Mesangial cell (primary cell): Measurements from ENCODE around the gene GPR156. TPM values are rescaled to one million over a fixed set of nuclear protein-coding genes. Genes with fewer than 3 reads are reported as not detected.

Experiments
- total RNA-seq: library from RNA; depleted of rRNA; stranded (reverse); fragments of >200 nt; gene quantifications from 2 replicates; pipeline ENCODE4 v1.2.3, GENCODE V29; 2015

The GPR156 gene
- total RNA-seq: 0.65 and 1.1 TPM in 2 replicates

GRCh38 chr3:120284747-120285507 lies at the start of gene GPR156:
TSS of gene GPR156 (minus strand) at chr3:120285222. CDS start at chr3:120244098, 41,124 bp downstream.

Other genes starting within 250 kb of the GPR156 start
- gene GSK3B, start 190.8 kb downstream of the GPR156 start, total RNA-seq: 27.9 and 30.8 TPM in 2 replicates
- 15.1 and 15.2 TPM in 2 replicates for gene LRRC58, start 64.1 kb upstream of the GPR156 start, total RNA-seq
- 223 and 285 TPM in 2 replicates for gene FSTL1, start 165.8 kb upstream of the GPR156 start, total RNA-seq